ENCODE data around the gene SURF4. TPM values are rescaled to one million over a fixed set of nuclear protein-coding genes. Genes with fewer than 3 reads are reported as not detected.

The SURF4 gene
- total and polyA plus RNA-seq, 2 of the 13 experiments (the other 11 are each of a cell fraction or from before 2014, with no cell fraction given): 220 to 265 TPM

- TF ChIP-seq ZNF691 (CRISPR knock-in tag; IDR thresholded peaks at IDR 0.05; ENCODE audit: borderline replicate concordance, low read depth) (peak; percentile 41; the same call in 1 of the 2 replicates), CC2D1A (CRISPR knock-in tag; IDR thresholded peaks at IDR 0.05) (no peak), SIN3A (IDR thresholded peaks at IDR 0.05; ENCODE audit: borderline replicate concordance, low read depth, low read length) (no peak; the same call in 1 of the 2 replicates), FOXO1 (CRISPR knock-in tag; IDR thresholded peaks at IDR 0.05) (peak; percentile 93), FOSL1 (CRISPR knock-in tag; IDR thresholded peaks at IDR 0.05; ENCODE audit: borderline replicate concordance) (no peak), ARID3A (IDR thresholded peaks at IDR 0.05; ENCODE audit: low read depth, low read length) (no peak), ZNF724P (CRISPR knock-in tag; IDR thresholded peaks at IDR 0.05; ENCODE audit: borderline replicate concordance) (no peak), ZSCAN31 (CRISPR knock-in tag; IDR thresholded peaks at IDR 0.05; ENCODE audit: low read depth) (peak; percentile 74; the same call in 1 of the 2 replicates), ZNF512 (CRISPR knock-in tag; IDR thresholded peaks at IDR 0.05) (no peak), ZNF570 (CRISPR knock-in tag; IDR thresholded peaks at IDR 0.05; ENCODE audit: borderline replicate concordance) (no peak), IRX3 (CRISPR knock-in tag; IDR thresholded peaks at IDR 0.05; ENCODE audit: borderline replicate concordance, low read depth) (no peak), ZNF639 (CRISPR knock-in tag; conservative IDR thresholded peaks at IDR 0.05) (no peak), ATF7-NPFF (CRISPR knock-in tag; IDR thresholded peaks at IDR 0.05; ENCODE audit: low read depth) (no peak), ZFX (CRISPR knock-in tag; IDR thresholded peaks at IDR 0.05; ENCODE audit: low read depth) (peak; percentile 93), NFE2L1 (CRISPR knock-in tag; IDR thresholded peaks at IDR 0.05; ENCODE audit: borderline replicate concordance) (no peak), ZNF777 (CRISPR knock-in tag; IDR thresholded peaks at IDR 0.05) (no peak), PBX2 (CRISPR knock-in tag; IDR thresholded peaks at IDR 0.05) (no peak), ZNF124 (CRISPR knock-in tag; IDR thresholded peaks at IDR 0.05) (no peak), ATRX (CRISPR knock-in tag; IDR thresholded peaks at IDR 0.05; ENCODE audit: borderline replicate concordance) (no peak), NR0B2 (CRISPR knock-in tag; IDR thresholded peaks at IDR 0.05) (no peak), STAG1 (CRISPR knock-in tag; IDR thresholded peaks at IDR 0.05) (no peak), NAIF1 (CRISPR knock-in tag; IDR thresholded peaks at IDR 0.05; ENCODE audit: borderline replicate concordance) (no peak), ETV5 (CRISPR knock-in tag; IDR thresholded peaks at IDR 0.05; ENCODE audit: borderline replicate concordance) (peak; percentile 79), NR2F1 (CRISPR knock-in tag; IDR thresholded peaks at IDR 0.05) (no peak)
Observed at GRCh38 chr9:133386338-133386737, 10.5 kb upstream of the SURF4 start (continued).
